ENCODE results near the gene PPFIBP1.

The PPFIBP1 gene

GRCh38 chr12:27511723-27512045 lies 12.3 kb upstream of the PPFIBP1 start:
- Histone ChIP-seq H3K9me2 (ENCODE audit: low read depth, low read length) (no peaks in the 10 kb centered on the region), H3K4me1 (ENCODE audit: insufficient read depth, low read length, severe bottlenecking) (no peaks in the 10 kb centered on the region), H4K20me1 (ENCODE audit: insufficient read depth, low read length) (no peaks in the 10 kb centered on the region), H2AFZ (ENCODE audit: low read length) (no peak overlapping the region), H3K27ac (ENCODE audit: low read depth, low read length, poor library complexity, severe bottlenecking) (no peak overlapping the region), H3F3A (ENCODE audit: insufficient read depth, low read length) (no peaks in the 10 kb centered on the region), H3K9ac (ENCODE audit: low read length) (no peak overlapping the region), H3K36me3 (ENCODE audit: insufficient read depth, low read length) (no peaks in the 10 kb centered on the region), H3K9me3 (ENCODE audit: low read length) (no peaks in the 10 kb centered on the region), H3K79me2 (ENCODE audit: insufficient read depth, low read length) (no peaks in the 10 kb centered on the region), H3K4me3 (ENCODE audit: low read depth, low read length, poor library complexity, severe bottlenecking) (no peak overlapping the region), H3K27me3 (ENCODE audit: insufficient read depth, low read length) (no peaks in the 10 kb centered on the region), H3K4me2 (ENCODE audit: low read length) (no peak overlapping the region)
- TF ChIP-seq EZH2 (IDR thresholded peaks at IDR 0.05; ENCODE audit: borderline replicate concordance, low read length): no peak
- TF ChIP-seq CTCF (IDR thresholded peaks at IDR 0.05; ENCODE audit: low read length): no peak

GRCh38 chr12:27513155-27513824 lies 10.7 kb upstream of the PPFIBP1 start:
- Histone ChIP-seq H3K27me3 (ENCODE audit: insufficient read depth, low read length) (no peaks in the 10 kb centered on the region), H3K4me3 (ENCODE audit: low read depth, low read length, poor library complexity, severe bottlenecking) (no peak overlapping the region), H4K20me1 (ENCODE audit: insufficient read depth, low read length) (no peaks in the 10 kb centered on the region), H3K9me2 (ENCODE audit: low read depth, low read length) (no peaks in the 10 kb centered on the region), H3K36me3 (ENCODE audit: insufficient read depth, low read length) (no peaks in the 10 kb centered on the region), H3K9ac (ENCODE audit: low read length) (no peak overlapping the region), H3K4me2 (ENCODE audit: low read length) (no peak overlapping the region), H3K4me1 (ENCODE audit: insufficient read depth, low read length, severe bottlenecking) (no peaks in the 10 kb centered on the region), H3K27ac (ENCODE audit: low read depth, low read length, poor library complexity, severe bottlenecking) (no peak overlapping the region), H3F3A (ENCODE audit: insufficient read depth, low read length) (no peaks in the 10 kb centered on the region), H3K9me3 (ENCODE audit: low read length) (no peaks in the 10 kb centered on the region), H2AFZ (ENCODE audit: low read length) (no peak overlapping the region), H3K79me2 (ENCODE audit: insufficient read depth, low read length) (no peaks in the 10 kb centered on the region)
- TF ChIP-seq EZH2 (IDR thresholded peaks at IDR 0.05; ENCODE audit: borderline replicate concordance, low read length) (no peak), CTCF (IDR thresholded peaks at IDR 0.05; ENCODE audit: low read length) (no peak)

- TF ChIP-seq CTCF (IDR thresholded peaks at IDR 0.05; ENCODE audit: low read length): no peak
- no peak for TF ChIP-seq EZH2 (IDR thresholded peaks at IDR 0.05; ENCODE audit: borderline replicate concordance, low read length)
- no peaks in the 10 kb centered on the region for H3K9me2 ChIP-seq (ENCODE audit: low read depth, low read length)
- H3K79me2 ChIP-seq (ENCODE audit: insufficient read depth, low read length): no peaks in the 10 kb centered on the region
Observed at GRCh38 chr12:27515671-27516070, 8.3 kb upstream of the PPFIBP1 start.

More at GRCh38 chr12:27515671-27516070, 8.3 kb upstream of the PPFIBP1 start:
- H3K9me3 ChIP-seq (ENCODE audit: low read length): no peaks in the 10 kb centered on the region
- H4K20me1 ChIP-seq (ENCODE audit: insufficient read depth, low read length): no peaks in the 10 kb centered on the region
- no peaks in the 10 kb centered on the region for H3F3A ChIP-seq (ENCODE audit: insufficient read depth, low read length)
- H3K36me3 ChIP-seq (ENCODE audit: insufficient read depth, low read length): no peaks in the 10 kb centered on the region
- no peak overlapping the region for H3K9ac ChIP-seq (ENCODE audit: low read length)
- no peaks in the 10 kb centered on the region for H3K4me1 ChIP-seq (ENCODE audit: insufficient read depth, low read length, severe bottlenecking)
- H2AFZ ChIP-seq (ENCODE audit: low read length): no peak overlapping the region
- no peaks in the 10 kb centered on the region for H3K27me3 ChIP-seq (ENCODE audit: insufficient read depth, low read length)
- H3K4me3 ChIP-seq (ENCODE audit: low read depth, low read length, poor library complexity, severe bottlenecking): no peak overlapping the region
- no peak overlapping the region for H3K4me2 ChIP-seq (ENCODE audit: low read length)
- no peak overlapping the region for H3K27ac ChIP-seq (ENCODE audit: low read depth, low read length, poor library complexity, severe bottlenecking)

Data from OCI-LY1 (cell line).